H1 (cell line): ENCODE data around the gene AFF4. TPM values are rescaled to one million over a fixed set of nuclear protein-coding genes. Genes with fewer than 3 reads are reported as not detected.

Source experiments
- CBX5 ChIP-seq: fragments of 300-800, 300-1000 bp; sonication (generic); IDR thresholded peaks from 2 replicates; pipeline ENCODE4 v1.7.1; 2016; ENCODE audit warnings: antibody characterized with exemption, low read length, low read depth
- PHF8 ChIP-seq: fragments of 200-600 bp; sonication (generic); conservative IDR thresholded peaks from 2 replicates; pipeline ENCODE4 v1.7.1; 2012; ENCODE audit warnings: low read depth, mild to moderate bottlenecking, inconsistent platforms, low read length, moderate library complexity
- RBBP5 ChIP-seq: IDR thresholded peaks from 2 replicates; pipeline ENCODE4 v1.7.1; 2012; ENCODE audit warnings: low read depth, mild to moderate bottlenecking, inconsistent platforms, low read length, moderate library complexity, borderline replicate concordance
- RNF2 ChIP-seq: fragments of 200-900, 300-1000 bp; sonication (generic); IDR thresholded peaks from 2 replicates; pipeline ENCODE4 v1.7.1; 2016; ENCODE audit warnings: borderline replicate concordance, low read depth, mild to moderate bottlenecking, antibody characterized with exemption, low read length; ENCODE audit not compliant: poor library complexity, severe bottlenecking; ENCODE audit errors: missing control alignments
- SIN3A ChIP-seq, 2 experiments: IDR thresholded peaks in 1 of 2; conservative IDR thresholded peaks in 1 of 2; 2 replicates each; pipeline ENCODE4 v1.6.1; 2011 to 2012; ENCODE audit warnings: low read length in 2 of 2, improper control_type of control experiment in 1 of 2, low read depth in 1 of 2, mild to moderate bottlenecking in 1 of 2
- SUZ12 ChIP-seq: fragments of 200-600 bp; sonication (generic); IDR thresholded peaks from 2 replicates; pipeline ENCODE4 v1.6.1; 2012; ENCODE audit warnings: mild to moderate bottlenecking, inconsistent platforms, low read length, moderate library complexity, mixed read lengths
- TAF7 ChIP-seq: optimal IDR thresholded peaks from 2 replicates; pipeline ENCODE3; 2011; ENCODE audit warnings: low read depth, mild to moderate bottlenecking, inconsistent platforms, low read length, moderate library complexity, borderline replicate concordance
- TBP ChIP-seq: IDR thresholded peaks from 2 replicates; pipeline ENCODE4 v1.6.1; 2011; ENCODE audit warnings: low read depth, low read length, improper control_type of control experiment
- polyA plus RNA-seq, 7 experiments: library from polyadenylated mRNA; depleted of rRNA in 3 of 7; stranded (reverse) in 5 of 7; unstranded in 2 of 7; fragments of >200 nt in 5 of 7; fragments of 200-250 nt in 2 of 7; gene quantifications; 1 replicate in 5 of 7; 2 replicates in 1 of 7; 4 replicates in 1 of 7; pipeline versions ENCODE4 v1.2.1 to v1.2.3, GENCODE V29; 2011 to 2013; ENCODE audit warnings: missing spikeins in 2 of 7, mixed read lengths in 2 of 7
- total RNA-seq: library from RNA; stranded (reverse); fragmentation: NEBNext Ultra II Directional; extraction: Animal tissue kit (Norgen Biotek cat#: 25700); gene quantifications from 2 replicates; pipeline ENCODE4 v1.2.1, GENCODE V29; 2021
- TF ChIP-seq, protein P1 (sequence below): IDR thresholded peaks from 2 replicates; pipeline ENCODE4 v1.6.1; 2012; ENCODE audit warnings: low read length, inconsistent platforms

The AFF4 gene
- total and polyA plus RNA-seq, 2 of the 8 experiments (the other 6 are each of a cell fraction or from before 2014, with no cell fraction given): 12.0 to 61.4 TPM

- no peak for TF ChIP-seq RBBP5
- no peak for TF ChIP-seq CBX5
- no peak for TF ChIP-seq SIN3A (conservative IDR thresholded peaks at IDR 0.05 in 1 of 2, IDR thresholded peaks at IDR 0.05 in 1 of 2; ENCODE audit: low read depth in 1 of 2, low read length in 2 of 2)
- no peak for TF ChIP-seq SUZ12
- TF ChIP-seq RNF2: no peak
- TF ChIP-seq TBP: no peak
- TF ChIP-seq, protein P1, sequence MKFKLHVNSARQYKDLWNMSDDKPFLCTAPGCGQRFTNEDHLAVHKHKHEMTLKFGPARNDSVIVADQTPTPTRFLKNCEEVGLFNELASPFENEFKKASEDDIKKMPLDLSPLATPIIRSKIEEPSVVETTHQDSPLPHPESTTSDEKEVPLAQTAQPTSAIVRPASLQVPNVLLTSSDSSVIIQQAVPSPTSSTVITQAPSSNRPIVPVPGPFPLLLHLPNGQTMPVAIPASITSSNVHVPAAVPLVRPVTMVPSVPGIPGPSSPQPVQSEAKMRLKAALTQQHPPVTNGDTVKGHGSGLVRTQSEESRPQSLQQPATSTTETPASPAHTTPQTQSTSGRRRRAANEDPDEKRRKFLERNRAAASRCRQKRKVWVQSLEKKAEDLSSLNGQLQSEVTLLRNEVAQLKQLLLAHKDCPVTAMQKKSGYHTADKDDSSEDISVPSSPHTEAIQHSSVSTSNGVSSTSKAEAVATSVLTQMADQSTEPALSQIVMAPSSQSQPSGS: no peak
- TF ChIP-seq TAF7: no peak
- no peak for TF ChIP-seq PHF8
- TF ChIP-seq, all 59 proteins: peak for 0
These were observed 122.5 kb downstream of the AFF4 start (continued) for GRCh38 chr5:132840896-132841295.
